K562 (cell line): ENCODE data around the gene WNT6. TPM values are rescaled to one million over a fixed set of nuclear protein-coding genes. Genes with fewer than 3 reads are reported as not detected.
A peak's percentile ranks its signal among the peaks of the same experiment; 100 is the strongest.

Experiments
- ATAC-seq: fragments of 200-7000 bp; cut with Tn5 transposase; 3 replicates; pipeline ENCODE4 v1.9.1; 2020; ENCODE audit warnings: moderate library complexity
- BruUV-seq: library from RNA; stranded (reverse); fragments of 400-500 nt; replicated peaks from 2 replicates; lab custom pipeline; 2021; lab: Mats Ljungman, UMichigan
- CTCF ChIA-PET: fragments of 300-600 bp; formaldehyde crosslinking; extraction: SDS; loops from one replicate; lab custom pipeline; 2021; ENCODE audit warnings: low intra/inter-chr PET ratio; lab: Yijun Ruan, JAX
- POLR2A ChIA-PET: fragments of 300-600, 350-650 bp; sonication (Branson Sonifier 250); formaldehyde crosslinking; extraction: SDS; loops from one replicate; lab custom pipeline; 2021; ENCODE audit warnings: antibody characterized with exemption, inconsistent platforms; lab: Yijun Ruan, JAX
- DNase-seq, 4 experiments: peaks; one replicate each; pipeline versions ENCODE4 v3.0.0 to v3.0.0-alpha.2; 2011 to 2018; ENCODE audit warnings: low spot score in 3 of 4, mixed read lengths in 3 of 4; ENCODE audit errors: extremely low read depth in 1 of 4
- FAIRE-seq: peaks from 2 replicates; lab custom pipeline; 2011; peaks lifted over from hg19 to GRCh38; lab: Jason Lieb, UNC
- H2AFZ ChIP-seq: 2 replicates; pipeline ENCODE4 v1.6.0; 2011; ENCODE audit warnings: low read depth, low read length, control low read depth, inconsistent platforms
- H3K27ac ChIP-seq: fragments of 200-600 bp; 3 replicates; pipeline ENCODE4 v1.8.0; 2011; ENCODE audit warnings: low read depth, mild to moderate bottlenecking, control low read depth, inconsistent platforms, low read length, moderate library complexity, mixed read lengths; ENCODE audit errors: extremely low read depth
- H3K27me3 ChIP-seq, 2 experiments: fragments of 300-600 bp in 1 of 2; 2 replicates in 1 of 2; 3 replicates in 1 of 2; pipeline versions ENCODE4 v1.6.0 to v1.8.0; 2011; ENCODE audit warnings: inconsistent platforms in 2 of 2, low read length in 2 of 2, mild to moderate bottlenecking in 1 of 2, mixed read lengths in 1 of 2, moderate library complexity in 1 of 2; ENCODE audit not compliant: control insufficient read depth in 2 of 2, insufficient read depth in 2 of 2
- H3K36me3 ChIP-seq: fragments of 300-600 bp; 3 replicates; pipeline ENCODE4 v1.8.0; 2011; ENCODE audit warnings: mild to moderate bottlenecking, low read length, inconsistent platforms; ENCODE audit not compliant: control insufficient read depth, insufficient read depth
- H3K4me1 ChIP-seq, 2 experiments: fragments of 200-600 bp in 1 of 2; replicated peaks in 1 of 2; 2 replicates in 1 of 2; 3 replicates in 1 of 2; pipeline versions ENCODE4 v1.5.1 to v1.8.0; 2011; ENCODE audit warnings: inconsistent platforms in 2 of 2, low read length in 2 of 2, mild to moderate bottlenecking in 1 of 2, mixed read lengths in 1 of 2, moderate library complexity in 1 of 2; ENCODE audit not compliant: control insufficient read depth in 2 of 2, insufficient read depth in 2 of 2
- H3K4me2 ChIP-seq: 2 replicates; pipeline ENCODE4 v1.6.1; 2011; ENCODE audit warnings: low read length, control low read depth, inconsistent platforms, mixed read lengths; ENCODE audit not compliant: insufficient read depth
- H3K4me3 ChIP-seq: fragments of 200-600 bp; sonication (generic), shearing (Covaris generic); 2 replicates; pipeline ENCODE4 v1.5.1; 2016; ENCODE audit warnings: control low read depth, inconsistent platforms
- H3K79me2 ChIP-seq: fragments of 200-600 bp; 3 replicates; pipeline ENCODE4 v1.8.0; 2011; ENCODE audit warnings: low read length, inconsistent platforms; ENCODE audit not compliant: control insufficient read depth, insufficient read depth
- H3K9ac ChIP-seq, 2 experiments: 2 replicates each; pipeline versions ENCODE4 v1.6.0 to v1.6.1; 2011; ENCODE audit warnings: low read depth in 2 of 2, low read length in 2 of 2, control low read depth in 1 of 2, inconsistent platforms in 1 of 2, mild to moderate bottlenecking in 1 of 2, mixed read lengths in 1 of 2; ENCODE audit not compliant: insufficient read depth in 1 of 2
- H3K9me1 ChIP-seq: one replicate; pipeline ENCODE4 v1.6.0; 2011; ENCODE audit warnings: inconsistent platforms, mild to moderate bottlenecking, low read length, moderate library complexity; ENCODE audit not compliant: control insufficient read depth, insufficient read depth
- H3K9me3 ChIP-seq: replicated peaks from 2 replicates; pipeline ENCODE4 v1.5.1; 2011; ENCODE audit warnings: low read depth, low read length, inconsistent platforms; ENCODE audit not compliant: control insufficient read depth, insufficient read depth
- H4K20me1 ChIP-seq: replicated peaks from 2 replicates; pipeline ENCODE4 v1.6.1; 2011; ENCODE audit warnings: low read length, inconsistent platforms, mixed read lengths; ENCODE audit not compliant: control insufficient read depth, insufficient read depth
- ARID2 ChIP-seq: fragments of 450-650 bp; IDR thresholded peaks from 2 replicates; pipeline ENCODE4 v1.6.1; 2017; ENCODE audit warnings: antibody characterized with exemption, mild to moderate bottlenecking
- BCOR ChIP-seq: fragments of 450-650 bp; IDR thresholded peaks from 2 replicates; pipeline ENCODE4 v1.6.1; 2016
- CC2D1A ChIP-seq: fragments of 450-650 bp; IDR thresholded peaks from 2 replicates; pipeline ENCODE4 v1.6.1; 2017; ENCODE audit warnings: mild to moderate bottlenecking
- CTBP1 ChIP-seq: fragments of 450-650 bp; IDR thresholded peaks from 2 replicates; pipeline ENCODE4 v1.6.1; 2016; ENCODE audit warnings: borderline replicate concordance
- E2F5 ChIP-seq: sonication (generic); formaldehyde crosslinking; IDR thresholded peaks from 2 replicates; pipeline ENCODE4 v1.8.0; 2022; ENCODE audit warnings: mild to moderate bottlenecking, missing genetic modification reagents
- GABPB1 ChIP-seq: sonication (generic); formaldehyde crosslinking; IDR thresholded peaks from 2 replicates; pipeline ENCODE4 v1.8.0; 2022; ENCODE audit warnings: mild to moderate bottlenecking, missing genetic modification reagents
- JUNB ChIP-seq: fragments of 450-650 bp; formaldehyde crosslinking; conservative IDR thresholded peaks from 2 replicates; pipeline ENCODE4 v1.4.0; 2020; ENCODE audit warnings: mild to moderate bottlenecking
- MEF2A ChIP-seq: IDR thresholded peaks from 2 replicates; pipeline ENCODE4 v1.6.1; 2011; ENCODE audit warnings: low read depth, mild to moderate bottlenecking, low read length, moderate library complexity; ENCODE audit not compliant: control insufficient read depth
- RAD21 ChIP-seq, 2 experiments: fragments of 250-450 bp in 1 of 2; fragments of 450-650 bp in 1 of 2; sonication (Bioruptor Pico) in 1 of 2; formaldehyde crosslinking in 1 of 2; IDR thresholded peaks in 1 of 2; conservative IDR thresholded peaks in 1 of 2; 2 replicates each; pipeline versions ENCODE4 v1.4.0 to v1.8.0; 2020 to 2022; ENCODE audit warnings: mild to moderate bottlenecking in 2 of 2, moderate library complexity in 1 of 2
- STAG1 ChIP-seq: sonication (generic); formaldehyde crosslinking; IDR thresholded peaks from 2 replicates; pipeline ENCODE4 v1.5.0; 2020; ENCODE audit warnings: missing genetic modification reagents, borderline replicate concordance
- ZFP30 ChIP-seq: fragments of 250-450 bp; sonication (Bioruptor Pico); IDR thresholded peaks from 2 replicates; pipeline ENCODE4 v1.8.0; 2022; ENCODE audit warnings: moderate library complexity, mild to moderate bottlenecking, inconsistent platforms, borderline replicate concordance
- ZNF232 ChIP-seq: sonication (generic); formaldehyde crosslinking; IDR thresholded peaks from 2 replicates; pipeline ENCODE4 v1.8.0; 2022; ENCODE audit warnings: mild to moderate bottlenecking, missing genetic modification reagents
- ZNF24 ChIP-seq: fragments of 450-650 bp; IDR thresholded peaks from 2 replicates; pipeline ENCODE4 v1.6.1; 2016
- WGBS: fragments of 100-300 bp; shearing (Covaris generic); methylation state at CpG from one replicate; pipeline ENCODE4 v1.1.6; 2016; ENCODE audit warnings: low coverage, mixed read lengths; ENCODE audit not compliant: insufficient coverage; ENCODE audit errors: missing lambda C conversion rate; 5-methylcytosine and 5-hydroxymethylcytosine counted together
- in situ Hi-C: fragments of 300-500 bp; cut with MboI; formaldehyde crosslinking; loops from 4 replicates; pipeline ENCODE4 v1.15.0; 2018; ENCODE audit warnings: inconsistent platforms, mixed read lengths
- intact Hi-C: fragments of 100-400 bp; cut with micrococcal nuclease; formaldehyde crosslinking; loops from 2 replicates; pipeline ENCODE4 v1.14.2; 2022
- polyA plus RNA-seq, 8 experiments: library from polyadenylated mRNA; depleted of rRNA in 4 of 8; stranded (reverse) in 5 of 8; unstranded in 3 of 8; fragments of >200 nt; fragmentation: Nextera tagmentation in 2 of 8; fragmentation: Illumina TruSeq in 1 of 8; extraction: Ambion mirVana in 2 of 8; extraction: Trizol in 1 of 8; gene quantifications; 2 replicates each; pipeline versions ENCODE4 v1.2.1 to v1.2.3, GENCODE V29; 2011 to 2014; ENCODE audit warnings: inconsistent platforms in 1 of 8, missing spikeins in 1 of 8
- total RNA-seq, 7 experiments: library from RNA; depleted of rRNA in 6 of 7; stranded (reverse); fragments of >200 nt in 6 of 7; fragmentation: Illumina TruSeq in 2 of 7; extraction: Trizol in 2 of 7; gene quantifications; 2 replicates each; pipeline versions ENCODE4 v1.2.1 to v1.2.3, GENCODE V29; 2011 to 2021; ENCODE audit warnings: low replicate concordance in 1 of 7
- TF ChIP-seq, protein P1 (sequence below): conservative IDR thresholded peaks from 2 replicates; pipeline ENCODE4 v1.6.1; 2011; ENCODE audit warnings: low read depth, mild to moderate bottlenecking, low read length; ENCODE audit not compliant: control insufficient read depth
- TF ChIP-seq, protein P2 (sequence below), 3 experiments: IDR thresholded peaks in 2 of 3; conservative IDR thresholded peaks in 1 of 3; 2 replicates each; pipeline ENCODE4 v1.5.1; 2011 to 2012; ENCODE audit warnings: low read length in 3 of 3, mild to moderate bottlenecking in 3 of 3, control low read depth in 2 of 3, improper control_type of control experiment in 1 of 3, inconsistent platforms in 1 of 3, low read depth in 1 of 3, mixed read lengths in 1 of 3, moderate library complexity in 1 of 3; ENCODE audit not compliant: insufficient read depth in 2 of 3
- TF ChIP-seq, protein P3 (sequence below): fragments of 450-650 bp; conservative IDR thresholded peaks from 2 replicates; pipeline ENCODE4 v1.6.1; 2016; ENCODE audit warnings: missing genetic modification characterization, low read depth, mild to moderate bottlenecking, missing compliant biosample characterization, moderate library complexity

WNT6 gene
- total and polyA plus RNA-seq, 9 of the 15 experiments (the other 6 are each of a cell fraction or from before 2014, with no cell fraction given) = not detected

DNA sequence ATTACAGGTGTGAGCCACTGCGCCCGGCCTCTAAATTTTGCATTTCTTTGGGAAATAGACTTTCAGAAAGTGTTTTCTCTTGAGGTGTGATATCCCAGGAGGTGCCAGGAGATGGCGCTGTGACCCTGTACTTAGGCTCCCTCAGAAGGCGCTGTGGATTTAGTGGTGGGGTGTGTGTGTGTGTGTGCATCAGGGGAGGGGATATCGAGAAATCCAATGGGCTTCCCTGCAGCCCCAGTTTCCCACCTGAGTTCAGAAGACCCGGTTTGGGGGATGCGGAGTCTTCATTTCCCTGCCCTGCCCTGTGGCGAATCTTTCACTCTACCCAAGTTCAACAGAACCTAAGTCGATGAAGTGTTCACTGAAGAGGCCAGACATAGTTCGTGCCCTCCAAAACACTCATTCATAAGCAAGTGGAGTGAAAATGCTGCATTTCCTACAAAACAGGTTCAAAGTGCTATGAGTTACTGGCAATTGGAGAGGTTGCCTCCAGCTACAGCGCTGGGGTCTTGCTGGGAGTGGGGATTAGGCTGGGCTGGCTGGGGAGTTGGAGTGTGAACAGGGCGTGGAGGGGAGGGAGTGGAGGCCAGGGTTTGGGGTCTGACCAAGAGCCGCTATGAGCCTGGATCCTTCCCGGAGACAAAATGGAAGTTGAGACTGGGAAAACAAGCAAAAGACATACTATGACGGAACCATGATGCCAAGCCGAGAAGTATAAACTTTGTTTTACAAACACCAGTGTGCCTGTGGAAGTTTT, 6.5 kb upstream of the WNT6 start:
- Histone ChIP-seq H4K20me1 (no peaks in the 10 kb centered on the region), H3K4me3 (no peak overlapping the region), H3K9me1 (no peaks in the 10 kb centered on the region), H3K9me3 (no peaks in the 10 kb centered on the region), H3K27me3 (peaks cover 0 to 27% of the 10 kb centered on the region in 2 experiments; a peak in 2 of 5 replicates), H2AFZ (no peak overlapping the region), H3K36me3 (no peaks in the 10 kb centered on the region), H3K79me2 (no peaks in the 10 kb centered on the region), H3K27ac (no peak overlapping the region), H3K4me2 (no peak overlapping the region), H3K9ac (no peak overlapping the region), H3K4me1 (no peaks in the 10 kb centered on the region; a peak in 1 of 5 replicates)
- in situ Hi-C loops = loop anchor here (10.0 kb wide), 1 partner anchor 262 kb away; no protein-coding TSS in a partner anchor
- BruUV-seq = no TSS peak
- peak; percentile 86 for FAIRE-seq
- peak; percentile 50 to 68 (median 52) for DNase-seq
- intact Hi-C loops = loop anchor here (1.0 to 10.0 kb wide), 2 partner anchors 45 to 302 kb away; no protein-coding TSS in a partner anchor
- 27% methylated on average over 12 of the region's 16 CpGs for WGBS
- POLR2A ChIA-PET = no interaction called here
- CTCF ChIA-PET = interaction anchor here (0.7 to 1.7 kb wide), 4 partner anchors 45 to 255 kb away, joined by 3 to 10 read pairs (median 3); no protein-coding TSS in a partner anchor
- peak; percentile 86 for ATAC-seq
- TF ChIP-seq BCOR = no peak
- no peak for TF ChIP-seq GABPB1
- TF ChIP-seq, protein P1, sequence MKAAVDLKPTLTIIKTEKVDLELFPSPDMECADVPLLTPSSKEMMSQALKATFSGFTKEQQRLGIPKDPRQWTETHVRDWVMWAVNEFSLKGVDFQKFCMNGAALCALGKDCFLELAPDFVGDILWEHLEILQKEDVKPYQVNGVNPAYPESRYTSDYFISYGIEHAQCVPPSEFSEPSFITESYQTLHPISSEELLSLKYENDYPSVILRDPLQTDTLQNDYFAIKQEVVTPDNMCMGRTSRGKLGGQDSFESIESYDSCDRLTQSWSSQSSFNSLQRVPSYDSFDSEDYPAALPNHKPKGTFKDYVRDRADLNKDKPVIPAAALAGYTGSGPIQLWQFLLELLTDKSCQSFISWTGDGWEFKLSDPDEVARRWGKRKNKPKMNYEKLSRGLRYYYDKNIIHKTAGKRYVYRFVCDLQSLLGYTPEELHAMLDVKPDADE = no peak
- 0 out of 2 replicates have a peak, but pooled peaks have one; percentile 58 for TF ChIP-seq ARID2
- TF ChIP-seq, protein P2, sequence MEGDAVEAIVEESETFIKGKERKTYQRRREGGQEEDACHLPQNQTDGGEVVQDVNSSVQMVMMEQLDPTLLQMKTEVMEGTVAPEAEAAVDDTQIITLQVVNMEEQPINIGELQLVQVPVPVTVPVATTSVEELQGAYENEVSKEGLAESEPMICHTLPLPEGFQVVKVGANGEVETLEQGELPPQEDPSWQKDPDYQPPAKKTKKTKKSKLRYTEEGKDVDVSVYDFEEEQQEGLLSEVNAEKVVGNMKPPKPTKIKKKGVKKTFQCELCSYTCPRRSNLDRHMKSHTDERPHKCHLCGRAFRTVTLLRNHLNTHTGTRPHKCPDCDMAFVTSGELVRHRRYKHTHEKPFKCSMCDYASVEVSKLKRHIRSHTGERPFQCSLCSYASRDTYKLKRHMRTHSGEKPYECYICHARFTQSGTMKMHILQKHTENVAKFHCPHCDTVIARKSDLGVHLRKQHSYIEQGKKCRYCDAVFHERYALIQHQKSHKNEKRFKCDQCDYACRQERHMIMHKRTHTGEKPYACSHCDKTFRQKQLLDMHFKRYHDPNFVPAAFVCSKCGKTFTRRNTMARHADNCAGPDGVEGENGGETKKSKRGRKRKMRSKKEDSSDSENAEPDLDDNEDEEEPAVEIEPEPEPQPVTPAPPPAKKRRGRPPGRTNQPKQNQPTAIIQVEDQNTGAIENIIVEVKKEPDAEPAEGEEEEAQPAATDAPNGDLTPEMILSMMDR (IDR thresholded peaks at IDR 0.05 in 2 of 3, conservative IDR thresholded peaks at IDR 0.05 in 1 of 3; ENCODE audit: insufficient read depth in 2 of 3, low read depth in 1 of 3, low read length in 3 of 3) = peak; percentile 74 to 89 (median 81)
- TF ChIP-seq MEF2A = no peak
- TF ChIP-seq ZFP30 (CRISPR knock-in tag) = no peak
- TF ChIP-seq RAD21 (CRISPR knock-in tag; conservative IDR thresholded peaks at IDR 0.05 in 1 of 2, IDR thresholded peaks at IDR 0.05 in 1 of 2) = peak; percentile 78
- TF ChIP-seq ZNF24 = no peak
- no peak for TF ChIP-seq JUNB (CRISPR knock-in tag)
- no peak for TF ChIP-seq CTBP1
- no peak for TF ChIP-seq ZNF232 (CRISPR knock-in tag)
- no peak for TF ChIP-seq E2F5 (CRISPR knock-in tag)
- TF ChIP-seq, protein P3, sequence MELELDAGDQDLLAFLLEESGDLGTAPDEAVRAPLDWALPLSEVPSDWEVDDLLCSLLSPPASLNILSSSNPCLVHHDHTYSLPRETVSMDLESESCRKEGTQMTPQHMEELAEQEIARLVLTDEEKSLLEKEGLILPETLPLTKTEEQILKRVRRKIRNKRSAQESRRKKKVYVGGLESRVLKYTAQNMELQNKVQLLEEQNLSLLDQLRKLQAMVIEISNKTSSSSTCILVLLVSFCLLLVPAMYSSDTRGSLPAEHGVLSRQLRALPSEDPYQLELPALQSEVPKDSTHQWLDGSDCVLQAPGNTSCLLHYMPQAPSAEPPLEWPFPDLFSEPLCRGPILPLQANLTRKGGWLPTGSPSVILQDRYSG (tag) = no peak
- peak; percentile 61; the same call in 1 of the 2 replicates for TF ChIP-seq STAG1 (CRISPR knock-in tag)
- 0 out of 2 replicates have a peak, but pooled peaks have one; percentile 43 for TF ChIP-seq CC2D1A
